SK-N-MC (cell line): Measurements from ENCODE around the gene EGFR.

Experiments
- EZH2 ChIP-seq: fragments of 200-600 bp; sonication (generic); IDR thresholded peaks from one replicate; pipeline ENCODE4 v1.6.1; 2017; ENCODE audit warnings: antibody characterized with exemption
- POLR2AphosphoS5 ChIP-seq: IDR thresholded peaks from 2 replicates; pipeline ENCODE4 v1.6.1; 2012; ENCODE audit warnings: mild to moderate bottlenecking, low read depth, low read length, borderline replicate concordance

DNA sequence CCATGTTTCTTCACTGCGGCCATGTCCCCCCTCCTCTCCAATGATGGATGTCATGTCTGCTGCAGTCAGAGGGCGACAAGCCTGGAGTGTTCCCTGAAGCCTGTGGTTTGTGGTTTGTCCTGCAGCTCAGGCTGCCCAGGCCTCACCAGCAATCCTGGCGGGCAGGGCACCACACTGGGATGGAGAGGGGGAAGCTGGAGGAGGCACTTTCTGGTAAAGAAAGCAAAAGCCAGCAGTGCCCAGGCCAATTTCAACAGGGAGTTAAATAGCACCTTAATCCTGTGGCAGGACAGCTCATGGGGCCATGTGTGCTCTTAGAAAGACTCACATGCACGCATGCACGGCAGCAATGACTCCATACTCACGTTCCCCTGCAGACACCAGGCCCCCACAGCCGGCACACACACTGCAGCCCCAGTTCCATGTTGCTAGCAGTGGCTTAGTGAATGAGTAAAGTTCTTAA lies 158.3 kb downstream of the EGFR start:
- no peak for TF ChIP-seq EZH2
- no peak for TF ChIP-seq POLR2AphosphoS5
